WTC11 (cell line): Measurements from ENCODE around the gene KPTN. TPM values are rescaled to one million over a fixed set of nuclear protein-coding genes. Genes with fewer than 3 reads are reported as not detected.
A peak's percentile ranks its signal among the peaks of the same experiment; 100 is the strongest.

Experiments used
- ATAC-seq: fragments of 200-7000 bp; cut with Tn5 transposase; 2 replicates; pipeline ENCODE4 v1.10.0; 2021; ENCODE audit warnings: mild to moderate bottlenecking, moderate library complexity
- CTCF ChIA-PET: fragments of 300-600 bp; sonication (Branson Sonifier 250); formaldehyde crosslinking; loops from one replicate; lab custom pipeline; 2021; ENCODE audit warnings: antibody characterized with exemption; lab: Charles Lee
- POLR2A ChIA-PET: fragments of 350-600 bp; sonication (Branson Sonifier 250); formaldehyde crosslinking; loops from one replicate; lab custom pipeline; 2021; ENCODE audit warnings: antibody characterized with exemption; lab: Charles Lee
- DNase-seq: peaks from one replicate; pipeline ENCODE4 v3.0.0; 2021; ENCODE audit warnings: low spot score
- H3K27ac Mint-ChIP-seq: 2 replicates; pipeline ENCODE4 v1.8.0; 2021; ENCODE audit warnings: mixed read lengths
- H3K27me3 Mint-ChIP-seq: 2 replicates; pipeline ENCODE4 v1.8.0; 2021; ENCODE audit warnings: low read depth, mild to moderate bottlenecking, moderate library complexity, mixed read lengths
- H3K36me3 Mint-ChIP-seq: 2 replicates; pipeline ENCODE4 v1.8.0; 2021; ENCODE audit warnings: mixed read lengths
- H3K4me1 Mint-ChIP-seq: 2 replicates; pipeline ENCODE4 v1.8.0; 2022; ENCODE audit warnings: mixed read lengths
- H3K4me3 Mint-ChIP-seq: 2 replicates; pipeline ENCODE4 v1.8.0; 2021; ENCODE audit warnings: mild to moderate bottlenecking, moderate library complexity, mixed read lengths
- H3K9me3 Mint-ChIP-seq: 2 replicates; pipeline ENCODE4 v1.8.0; 2021; ENCODE audit warnings: mixed read lengths
- FOXK1 ChIP-seq: sonication (generic); formaldehyde crosslinking; IDR thresholded peaks from 2 replicates; pipeline ENCODE4 v1.8.0; 2022; ENCODE audit warnings: mild to moderate bottlenecking, moderate library complexity, missing genetic modification reagents
- GRHL2 ChIP-seq: fragments of 250-450 bp; sonication (Bioruptor Pico); IDR thresholded peaks from 2 replicates; pipeline ENCODE4 v1.8.0; 2022; ENCODE audit warnings: mild to moderate bottlenecking, moderate library complexity; ENCODE audit not compliant: insufficient replicate concordance, severe bottlenecking
- KAT7 ChIP-seq: sonication (generic); formaldehyde crosslinking; IDR thresholded peaks from 2 replicates; pipeline ENCODE4 v1.8.1; 2023; ENCODE audit warnings: missing genetic modification reagents, mild to moderate bottlenecking, borderline replicate concordance
- NFATC4 ChIP-seq: fragments of 250-450 bp; sonication (Bioruptor Pico); IDR thresholded peaks from 2 replicates; pipeline ENCODE4 v1.9.0; 2021; ENCODE audit warnings: mild to moderate bottlenecking
- RORB ChIP-seq: fragments of 250-450 bp; sonication (Bioruptor Pico); IDR thresholded peaks from 2 replicates; pipeline ENCODE4 v1.9.0; 2021; ENCODE audit warnings: mild to moderate bottlenecking
- SOX15 ChIP-seq: fragments of 250-450 bp; sonication (Bioruptor Pico); IDR thresholded peaks from 2 replicates; pipeline ENCODE4 v1.9.0; 2021; ENCODE audit warnings: mild to moderate bottlenecking
- ZNF232 ChIP-seq: sonication (generic); formaldehyde crosslinking; IDR thresholded peaks from 2 replicates; pipeline ENCODE4 v1.8.0; 2022; ENCODE audit warnings: mild to moderate bottlenecking, missing genetic modification reagents
- total RNA-seq: library from RNA; stranded (reverse); gene quantifications from 3 replicates; pipeline ENCODE4 v1.2.3, GENCODE V29; 2021
- TF ChIP-seq, protein P1 (sequence below): sonication (generic); formaldehyde crosslinking; conservative IDR thresholded peaks from 2 replicates; pipeline ENCODE4 v1.8.1; 2023; ENCODE audit warnings: mild to moderate bottlenecking, low read depth, missing genetic modification reagents, moderate library complexity
- TF ChIP-seq, protein P2 (sequence below): sonication (generic); formaldehyde crosslinking; IDR thresholded peaks from 2 replicates; pipeline ENCODE4 v1.8.1; 2023; ENCODE audit warnings: mild to moderate bottlenecking, missing genetic modification reagents
- TF ChIP-seq, protein P3 (sequence below): fragments of 250-450 bp; sonication (Bioruptor Pico); IDR thresholded peaks from 2 replicates; pipeline ENCODE4 v1.9.0; 2021; ENCODE audit warnings: mild to moderate bottlenecking
- TF ChIP-seq, protein P4 (sequence below): sonication (generic); formaldehyde crosslinking; IDR thresholded peaks from 2 replicates; pipeline ENCODE4 v1.8.0; 2023; ENCODE audit warnings: missing genetic modification reagents, mild to moderate bottlenecking, borderline replicate concordance
- TF ChIP-seq, protein P5 (sequence below): sonication (generic); formaldehyde crosslinking; IDR thresholded peaks from 2 replicates; pipeline ENCODE4 v1.8.1; 2023; ENCODE audit warnings: mild to moderate bottlenecking, missing genetic modification reagents, borderline replicate concordance
- TF ChIP-seq, protein P6 (sequence below): sonication (generic); formaldehyde crosslinking; IDR thresholded peaks from 2 replicates; pipeline ENCODE4 v1.8.0; 2022; ENCODE audit warnings: missing genetic modification reagents

Gene KPTN
- total RNA-seq, 1 experiment from 2014 or later, result 24.5 TPM

DNA sequence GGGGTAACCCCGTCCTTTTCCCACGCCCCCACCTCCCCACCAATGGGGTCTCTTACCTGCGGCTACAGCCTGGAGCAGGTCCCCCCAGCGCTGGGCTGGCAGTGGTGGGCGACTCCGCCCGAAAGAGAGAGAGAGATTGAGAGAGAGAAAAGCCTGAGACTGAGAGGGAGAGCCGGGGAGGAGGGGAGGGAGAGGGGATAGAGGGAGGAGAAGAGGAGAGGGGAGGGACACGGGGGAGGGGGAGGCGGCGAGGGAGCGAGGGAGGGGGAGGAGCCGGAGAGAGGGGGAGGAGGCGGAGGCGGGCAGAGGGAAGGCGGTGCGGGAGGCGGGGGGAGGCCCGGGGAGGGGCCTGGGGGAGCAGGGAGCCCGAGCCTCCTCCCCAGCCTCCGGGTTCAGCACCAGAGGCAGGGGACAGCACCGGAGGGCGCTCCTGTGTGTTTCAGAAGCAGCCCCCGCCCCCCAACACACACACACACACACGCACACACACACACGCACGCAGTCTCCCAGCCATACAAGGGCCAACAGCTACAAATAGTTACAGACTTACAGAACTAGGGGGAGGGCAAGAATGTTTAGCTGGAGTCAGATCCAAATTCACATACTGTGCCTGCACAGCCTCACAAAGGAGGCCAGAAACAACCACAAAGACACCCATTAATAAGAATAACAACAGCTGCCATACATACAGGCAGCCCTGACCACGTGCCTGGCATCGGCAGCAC, 12.1 kb downstream of the KPTN start, which contains the start of gene SLC8A2 (continued):
- TF ChIP-seq, protein P1, sequence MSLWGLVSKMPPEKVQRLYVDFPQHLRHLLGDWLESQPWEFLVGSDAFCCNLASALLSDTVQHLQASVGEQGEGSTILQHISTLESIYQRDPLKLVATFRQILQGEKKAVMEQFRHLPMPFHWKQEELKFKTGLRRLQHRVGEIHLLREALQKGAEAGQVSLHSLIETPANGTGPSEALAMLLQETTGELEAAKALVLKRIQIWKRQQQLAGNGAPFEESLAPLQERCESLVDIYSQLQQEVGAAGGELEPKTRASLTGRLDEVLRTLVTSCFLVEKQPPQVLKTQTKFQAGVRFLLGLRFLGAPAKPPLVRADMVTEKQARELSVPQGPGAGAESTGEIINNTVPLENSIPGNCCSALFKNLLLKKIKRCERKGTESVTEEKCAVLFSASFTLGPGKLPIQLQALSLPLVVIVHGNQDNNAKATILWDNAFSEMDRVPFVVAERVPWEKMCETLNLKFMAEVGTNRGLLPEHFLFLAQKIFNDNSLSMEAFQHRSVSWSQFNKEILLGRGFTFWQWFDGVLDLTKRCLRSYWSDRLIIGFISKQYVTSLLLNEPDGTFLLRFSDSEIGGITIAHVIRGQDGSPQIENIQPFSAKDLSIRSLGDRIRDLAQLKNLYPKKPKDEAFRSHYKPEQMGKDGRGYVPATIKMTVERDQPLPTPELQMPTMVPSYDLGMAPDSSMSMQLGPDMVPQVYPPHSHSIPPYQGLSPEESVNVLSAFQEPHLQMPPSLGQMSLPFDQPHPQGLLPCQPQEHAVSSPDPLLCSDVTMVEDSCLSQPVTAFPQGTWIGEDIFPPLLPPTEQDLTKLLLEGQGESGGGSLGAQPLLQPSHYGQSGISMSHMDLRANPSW, result no peak
- TF ChIP-seq, protein P2, sequence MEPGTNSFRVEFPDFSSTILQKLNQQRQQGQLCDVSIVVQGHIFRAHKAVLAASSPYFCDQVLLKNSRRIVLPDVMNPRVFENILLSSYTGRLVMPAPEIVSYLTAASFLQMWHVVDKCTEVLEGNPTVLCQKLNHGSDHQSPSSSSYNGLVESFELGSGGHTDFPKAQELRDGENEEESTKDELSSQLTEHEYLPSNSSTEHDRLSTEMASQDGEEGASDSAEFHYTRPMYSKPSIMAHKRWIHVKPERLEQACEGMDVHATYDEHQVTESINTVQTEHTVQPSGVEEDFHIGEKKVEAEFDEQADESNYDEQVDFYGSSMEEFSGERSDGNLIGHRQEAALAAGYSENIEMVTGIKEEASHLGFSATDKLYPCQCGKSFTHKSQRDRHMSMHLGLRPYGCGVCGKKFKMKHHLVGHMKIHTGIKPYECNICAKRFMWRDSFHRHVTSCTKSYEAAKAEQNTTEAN, result peak; percentile 83; the same call in 1 of the 2 replicates
- no peak for TF ChIP-seq SOX15 (CRISPR knock-in tag)

DNA sequence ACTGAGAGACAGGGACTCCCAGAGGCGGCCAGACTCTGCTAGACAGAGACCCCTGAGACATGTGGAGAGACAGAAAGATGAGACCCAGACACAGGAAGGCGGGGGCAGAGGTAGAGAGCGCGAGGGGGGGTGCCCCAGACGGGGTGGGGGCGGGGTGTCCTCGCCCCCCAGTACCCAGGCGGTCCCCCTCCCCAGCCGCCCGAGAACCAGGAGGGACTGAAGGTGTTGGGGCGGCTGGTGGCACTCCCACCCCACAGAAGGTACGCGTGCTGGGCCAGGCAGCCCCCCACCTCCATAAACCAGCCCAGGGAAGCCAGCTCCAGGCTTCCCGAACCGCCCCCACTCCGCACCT, 12.7 kb downstream of the KPTN start:
- ChIA-PET CTCF (interaction anchor here (1.3 to 2.2 kb wide), 3 partner anchors 12 to 242 kb away, joined by 5 to 16 read pairs (median 6); partner anchors contain the start of genes EHD2 and KPTN), POLR2A (interaction anchor here (0.6 to 1.6 kb wide), 2 partner anchors 34 to 440 kb away, joined by 3 to 4 read pairs; no protein-coding TSS in a partner anchor)
- Mint-ChIP-seq H3K4me1 (peaks cover 34% of the 10 kb centered on the region), H3K27me3 (peaks cover 18% of the 10 kb centered on the region), H3K27ac (no peak overlapping the region), H3K36me3 (no peaks in the 10 kb centered on the region), H3K4me3 (peak overlapping the region; percentile 84), H3K9me3 (no peaks in the 10 kb centered on the region)
- DNase-seq, result no peak
- no peak for ATAC-seq
- TF ChIP-seq, protein P3, sequence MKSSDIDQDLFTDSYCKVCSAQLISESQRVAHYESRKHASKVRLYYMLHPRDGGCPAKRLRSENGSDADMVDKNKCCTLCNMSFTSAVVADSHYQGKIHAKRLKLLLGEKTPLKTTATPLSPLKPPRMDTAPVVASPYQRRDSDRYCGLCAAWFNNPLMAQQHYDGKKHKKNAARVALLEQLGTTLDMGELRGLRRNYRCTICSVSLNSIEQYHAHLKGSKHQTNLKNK, result no peak
- TF ChIP-seq, protein P4, sequence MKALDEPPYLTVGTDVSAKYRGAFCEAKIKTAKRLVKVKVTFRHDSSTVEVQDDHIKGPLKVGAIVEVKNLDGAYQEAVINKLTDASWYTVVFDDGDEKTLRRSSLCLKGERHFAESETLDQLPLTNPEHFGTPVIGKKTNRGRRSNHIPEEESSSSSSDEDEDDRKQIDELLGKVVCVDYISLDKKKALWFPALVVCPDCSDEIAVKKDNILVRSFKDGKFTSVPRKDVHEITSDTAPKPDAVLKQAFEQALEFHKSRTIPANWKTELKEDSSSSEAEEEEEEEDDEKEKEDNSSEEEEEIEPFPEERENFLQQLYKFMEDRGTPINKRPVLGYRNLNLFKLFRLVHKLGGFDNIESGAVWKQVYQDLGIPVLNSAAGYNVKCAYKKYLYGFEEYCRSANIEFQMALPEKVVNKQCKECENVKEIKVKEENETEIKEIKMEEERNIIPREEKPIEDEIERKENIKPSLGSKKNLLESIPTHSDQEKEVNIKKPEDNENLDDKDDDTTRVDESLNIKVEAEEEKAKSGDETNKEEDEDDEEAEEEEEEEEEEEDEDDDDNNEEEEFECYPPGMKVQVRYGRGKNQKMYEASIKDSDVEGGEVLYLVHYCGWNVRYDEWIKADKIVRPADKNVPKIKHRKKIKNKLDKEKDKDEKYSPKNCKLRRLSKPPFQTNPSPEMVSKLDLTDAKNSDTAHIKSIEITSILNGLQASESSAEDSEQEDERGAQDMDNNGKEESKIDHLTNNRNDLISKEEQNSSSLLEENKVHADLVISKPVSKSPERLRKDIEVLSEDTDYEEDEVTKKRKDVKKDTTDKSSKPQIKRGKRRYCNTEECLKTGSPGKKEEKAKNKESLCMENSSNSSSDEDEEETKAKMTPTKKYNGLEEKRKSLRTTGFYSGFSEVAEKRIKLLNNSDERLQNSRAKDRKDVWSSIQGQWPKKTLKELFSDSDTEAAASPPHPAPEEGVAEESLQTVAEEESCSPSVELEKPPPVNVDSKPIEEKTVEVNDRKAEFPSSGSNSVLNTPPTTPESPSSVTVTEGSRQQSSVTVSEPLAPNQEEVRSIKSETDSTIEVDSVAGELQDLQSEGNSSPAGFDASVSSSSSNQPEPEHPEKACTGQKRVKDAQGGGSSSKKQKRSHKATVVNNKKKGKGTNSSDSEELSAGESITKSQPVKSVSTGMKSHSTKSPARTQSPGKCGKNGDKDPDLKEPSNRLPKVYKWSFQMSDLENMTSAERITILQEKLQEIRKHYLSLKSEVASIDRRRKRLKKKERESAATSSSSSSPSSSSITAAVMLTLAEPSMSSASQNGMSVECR (CRISPR knock-in tag), result no peak
- TF ChIP-seq NFATC4 (CRISPR knock-in tag) (no peak), FOXK1 (CRISPR knock-in tag) (no peak), ZNF232 (no peak), KAT7 (CRISPR knock-in tag) (no peak), RORB (CRISPR knock-in tag) (no peak), GRHL2 (CRISPR knock-in tag) (no peak)
- TF ChIP-seq, protein P5, sequence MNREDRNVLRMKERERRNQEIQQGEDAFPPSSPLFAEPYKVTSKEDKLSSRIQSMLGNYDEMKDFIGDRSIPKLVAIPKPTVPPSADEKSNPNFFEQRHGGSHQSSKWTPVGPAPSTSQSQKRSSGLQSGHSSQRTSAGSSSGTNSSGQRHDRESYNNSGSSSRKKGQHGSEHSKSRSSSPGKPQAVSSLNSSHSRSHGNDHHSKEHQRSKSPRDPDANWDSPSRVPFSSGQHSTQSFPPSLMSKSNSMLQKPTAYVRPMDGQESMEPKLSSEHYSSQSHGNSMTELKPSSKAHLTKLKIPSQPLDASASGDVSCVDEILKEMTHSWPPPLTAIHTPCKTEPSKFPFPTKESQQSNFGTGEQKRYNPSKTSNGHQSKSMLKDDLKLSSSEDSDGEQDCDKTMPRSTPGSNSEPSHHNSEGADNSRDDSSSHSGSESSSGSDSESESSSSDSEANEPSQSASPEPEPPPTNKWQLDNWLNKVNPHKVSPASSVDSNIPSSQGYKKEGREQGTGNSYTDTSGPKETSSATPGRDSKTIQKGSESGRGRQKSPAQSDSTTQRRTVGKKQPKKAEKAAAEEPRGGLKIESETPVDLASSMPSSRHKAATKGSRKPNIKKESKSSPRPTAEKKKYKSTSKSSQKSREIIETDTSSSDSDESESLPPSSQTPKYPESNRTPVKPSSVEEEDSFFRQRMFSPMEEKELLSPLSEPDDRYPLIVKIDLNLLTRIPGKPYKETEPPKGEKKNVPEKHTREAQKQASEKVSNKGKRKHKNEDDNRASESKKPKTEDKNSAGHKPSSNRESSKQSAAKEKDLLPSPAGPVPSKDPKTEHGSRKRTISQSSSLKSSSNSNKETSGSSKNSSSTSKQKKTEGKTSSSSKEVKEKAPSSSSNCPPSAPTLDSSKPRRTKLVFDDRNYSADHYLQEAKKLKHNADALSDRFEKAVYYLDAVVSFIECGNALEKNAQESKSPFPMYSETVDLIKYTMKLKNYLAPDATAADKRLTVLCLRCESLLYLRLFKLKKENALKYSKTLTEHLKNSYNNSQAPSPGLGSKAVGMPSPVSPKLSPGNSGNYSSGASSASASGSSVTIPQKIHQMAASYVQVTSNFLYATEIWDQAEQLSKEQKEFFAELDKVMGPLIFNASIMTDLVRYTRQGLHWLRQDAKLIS (CRISPR knock-in tag), result no peak
- TF ChIP-seq, protein P6, sequence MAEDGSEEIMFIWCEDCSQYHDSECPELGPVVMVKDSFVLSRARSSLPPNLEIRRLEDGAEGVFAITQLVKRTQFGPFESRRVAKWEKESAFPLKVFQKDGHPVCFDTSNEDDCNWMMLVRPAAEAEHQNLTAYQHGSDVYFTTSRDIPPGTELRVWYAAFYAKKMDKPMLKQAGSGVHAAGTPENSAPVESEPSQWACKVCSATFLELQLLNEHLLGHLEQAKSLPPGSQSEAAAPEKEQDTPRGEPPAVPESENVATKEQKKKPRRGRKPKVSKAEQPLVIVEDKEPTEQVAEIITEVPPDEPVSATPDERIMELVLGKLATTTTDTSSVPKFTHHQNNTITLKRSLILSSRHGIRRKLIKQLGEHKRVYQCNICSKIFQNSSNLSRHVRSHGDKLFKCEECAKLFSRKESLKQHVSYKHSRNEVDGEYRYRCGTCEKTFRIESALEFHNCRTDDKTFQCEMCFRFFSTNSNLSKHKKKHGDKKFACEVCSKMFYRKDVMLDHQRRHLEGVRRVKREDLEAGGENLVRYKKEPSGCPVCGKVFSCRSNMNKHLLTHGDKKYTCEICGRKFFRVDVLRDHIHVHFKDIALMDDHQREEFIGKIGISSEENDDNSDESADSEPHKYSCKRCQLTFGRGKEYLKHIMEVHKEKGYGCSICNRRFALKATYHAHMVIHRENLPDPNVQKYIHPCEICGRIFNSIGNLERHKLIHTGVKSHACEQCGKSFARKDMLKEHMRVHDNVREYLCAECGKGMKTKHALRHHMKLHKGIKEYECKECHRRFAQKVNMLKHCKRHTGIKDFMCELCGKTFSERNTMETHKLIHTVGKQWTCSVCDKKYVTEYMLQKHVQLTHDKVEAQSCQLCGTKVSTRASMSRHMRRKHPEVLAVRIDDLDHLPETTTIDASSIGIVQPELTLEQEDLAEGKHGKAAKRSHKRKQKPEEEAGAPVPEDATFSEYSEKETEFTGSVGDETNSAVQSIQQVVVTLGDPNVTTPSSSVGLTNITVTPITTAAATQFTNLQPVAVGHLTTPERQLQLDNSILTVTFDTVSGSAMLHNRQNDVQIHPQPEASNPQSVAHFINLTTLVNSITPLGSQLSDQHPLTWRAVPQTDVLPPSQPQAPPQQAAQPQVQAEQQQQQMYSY (CRISPR knock-in tag), result no peak
